GM23248 (cell line): ENCODE measurements around the gene DPP6.

Experiments
- EZH2 ChIP-seq: fragments of 200-600 bp; sonication (generic); IDR thresholded peaks from 2 replicates; pipeline ENCODE4 v1.6.1; 2018; ENCODE audit warnings: antibody characterized with exemption, mild to moderate bottlenecking; ENCODE audit not compliant: insufficient read depth, poor library complexity, severe bottlenecking
- EZH2phosphoT487 ChIP-seq: fragments of 200-600 bp; sonication (generic); IDR thresholded peaks from 2 replicates; pipeline ENCODE4 v1.6.1; 2018; ENCODE audit warnings: antibody characterized with exemption, moderate library complexity, mild to moderate bottlenecking, low read depth; ENCODE audit not compliant: insufficient read depth

GRCh38 chr7:154759989-154760388, 707.8 kb downstream of the DPP6 start:
- TF ChIP-seq EZH2 (no peak), EZH2phosphoT487 (no peak)
